Mesendoderm (in vitro differentiated cells): Measurements from ENCODE around the gene CHST9.

Experiments
- DNase-seq: peaks from one replicate; pipeline ENCODE4 v3.0.0; 2013
- H2AK5ac ChIP-seq: 2 replicates; pipeline ENCODE4 v1.6.1; 2013; ENCODE audit warnings: low read length, inconsistent platforms
- H2BK120ac ChIP-seq: 2 replicates; pipeline ENCODE4 v1.6.1; 2013; ENCODE audit warnings: low read depth, mild to moderate bottlenecking, low read length, moderate library complexity, mixed read lengths
- H2BK15ac ChIP-seq: replicated peaks from 2 replicates; pipeline ENCODE4 v1.6.1; 2013; ENCODE audit warnings: low read depth, mild to moderate bottlenecking, moderate library complexity
- H2BK5ac ChIP-seq: 2 replicates; pipeline ENCODE4 v1.6.1; 2013; ENCODE audit warnings: low read length, inconsistent platforms
- H3K18ac ChIP-seq: 2 replicates; pipeline ENCODE4 v1.6.1; 2013; ENCODE audit warnings: mild to moderate bottlenecking, low read length, mixed read lengths
- H3K23ac ChIP-seq: one replicate; pipeline ENCODE4 v1.6.1; 2013; ENCODE audit warnings: low read length
- H3K27ac ChIP-seq: 2 replicates; pipeline ENCODE4 v1.5.1; 2013; ENCODE audit warnings: low read depth, mild to moderate bottlenecking, inconsistent platforms, low read length, moderate library complexity
- H3K27me3 ChIP-seq: 2 replicates; pipeline ENCODE4 v1.6.1; 2013; ENCODE audit warnings: low read length, control low read depth, mild to moderate bottlenecking, inconsistent platforms; ENCODE audit not compliant: insufficient read depth, poor library complexity
- H3K36me3 ChIP-seq: 2 replicates; pipeline ENCODE4 v1.6.1; 2013; ENCODE audit warnings: low read length, inconsistent platforms; ENCODE audit not compliant: control insufficient read depth, insufficient read depth
- H3K4ac ChIP-seq: one replicate; pipeline ENCODE4 v1.6.1; 2013; ENCODE audit warnings: low read depth, mild to moderate bottlenecking, low read length, moderate library complexity
- H3K4me1 ChIP-seq: 2 replicates; pipeline ENCODE4 v1.6.1; 2013; ENCODE audit warnings: low read depth, low read length, inconsistent platforms; ENCODE audit not compliant: control insufficient read depth
- H3K4me2 ChIP-seq: 2 replicates; pipeline ENCODE4 v1.6.1; 2013; ENCODE audit warnings: low read length
- H3K4me3 ChIP-seq: 2 replicates; pipeline ENCODE4 v1.5.1; 2013; ENCODE audit warnings: mild to moderate bottlenecking, low read length
- H3K56ac ChIP-seq: one replicate; pipeline ENCODE4 v1.6.1; 2013; ENCODE audit warnings: low read length
- H3K79me1 ChIP-seq: 2 replicates; pipeline ENCODE4 v1.6.1; 2013; ENCODE audit warnings: low read length, inconsistent platforms
- H3K79me2 ChIP-seq: 2 replicates; pipeline ENCODE4 v1.6.1; 2013; ENCODE audit warnings: mild to moderate bottlenecking, low read length; ENCODE audit not compliant: control insufficient read depth, insufficient read depth
- H3K9ac ChIP-seq: 2 replicates; pipeline ENCODE4 v1.6.1; 2013; ENCODE audit warnings: low read length, inconsistent platforms
- H4K5ac ChIP-seq: one replicate; pipeline ENCODE4 v1.6.1; 2013; ENCODE audit warnings: low read length
- H4K8ac ChIP-seq: one replicate; pipeline ENCODE4 v1.6.1; 2013; ENCODE audit warnings: low read depth, mild to moderate bottlenecking, control low read depth, low read length, moderate library complexity
- WGBS: extraction: QIAGEN DNeasy Blood & Tissue Kit; methylation state at CpG from one replicate; pipeline ENCODE4 v1.1.7; 2013; ENCODE audit warnings: low lambda C conversion rate, missing lambda C conversion rate; ENCODE audit not compliant: insufficient coverage; ENCODE audit errors: extremely low coverage; 5-methylcytosine and 5-hydroxymethylcytosine counted together

Gene CHST9

DNA sequence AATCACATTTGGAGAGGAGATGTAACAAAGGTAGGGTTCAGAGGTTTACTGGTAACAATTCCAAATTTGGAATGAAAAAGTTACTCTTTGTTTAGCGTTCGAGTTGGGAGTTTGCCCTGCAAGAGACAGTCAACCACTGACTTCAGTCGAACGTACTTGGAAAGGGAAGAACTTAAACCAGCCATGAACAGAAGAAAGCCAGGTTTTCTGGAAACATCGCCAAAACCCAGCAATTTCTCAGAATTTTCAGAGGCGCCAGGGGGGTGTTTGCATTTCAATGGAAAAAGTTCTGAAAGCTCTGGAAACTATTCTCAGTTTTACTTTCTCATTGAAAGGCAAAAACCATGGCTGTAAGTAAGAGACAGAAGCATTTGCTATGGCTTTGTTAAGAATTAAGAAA is 291.1 kb downstream of the CHST9 start:
- H3K56ac ChIP-seq, result no peak overlapping the region
- no peak overlapping the region for H3K9ac ChIP-seq
- no peak overlapping the region for H4K5ac ChIP-seq
- no peak overlapping the region for H4K8ac ChIP-seq
- H3K4ac ChIP-seq, result no peak overlapping the region
- no peak overlapping the region for H2BK5ac ChIP-seq
- no peaks in the 10 kb centered on the region for H3K79me1 ChIP-seq
- H3K4me2 ChIP-seq, result no peak overlapping the region
- H3K27me3 ChIP-seq, result no peaks in the 10 kb centered on the region
- no peak for DNase-seq
- H2BK120ac ChIP-seq, result no peak overlapping the region
- H3K4me1 ChIP-seq, result no peaks in the 10 kb centered on the region
- no peak overlapping the region for H3K4me3 ChIP-seq
- no peaks in the 10 kb centered on the region for H3K79me2 ChIP-seq
- no peak overlapping the region for H2AK5ac ChIP-seq
- no peak overlapping the region for H3K23ac ChIP-seq
- H3K27ac ChIP-seq, result no peak overlapping the region
- no peaks in the 10 kb centered on the region for H3K36me3 ChIP-seq
- no peak overlapping the region for H2BK15ac ChIP-seq
- H3K18ac ChIP-seq, result no peak overlapping the region
- WGBS, result no CpG with 5 or more reads among the region's 6 CpGs

DNA sequence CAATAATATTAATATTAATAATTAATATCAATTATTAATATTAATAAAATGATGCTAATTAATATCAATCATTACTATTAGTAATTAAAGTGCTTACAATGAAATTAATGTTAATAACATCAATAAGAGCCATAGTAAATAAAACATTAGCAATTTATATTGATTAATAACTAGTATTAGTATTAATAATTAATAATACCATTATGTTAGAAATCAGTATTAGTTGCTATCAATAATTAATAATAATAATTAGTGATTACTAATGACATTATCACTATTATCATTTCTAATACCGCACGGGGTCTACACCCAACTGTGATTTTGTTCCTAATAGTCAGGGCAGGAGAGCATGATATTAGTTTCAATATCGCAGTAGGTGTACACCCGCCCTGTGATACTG is 296.8 kb downstream of the CHST9 start:
- Histone ChIP-seq H2BK5ac (no peak overlapping the region), H3K9ac (no peak overlapping the region), H3K4me2 (no peak overlapping the region), H3K4me1 (no peaks in the 10 kb centered on the region), H2BK15ac (no peak overlapping the region), H2BK120ac (no peak overlapping the region), H4K8ac (no peak overlapping the region), H2AK5ac (no peak overlapping the region), H3K4ac (no peak overlapping the region), H3K18ac (no peak overlapping the region), H3K56ac (no peak overlapping the region), H3K79me2 (no peaks in the 10 kb centered on the region), H3K36me3 (no peaks in the 10 kb centered on the region), H3K79me1 (no peaks in the 10 kb centered on the region), H3K23ac (no peak overlapping the region), H4K5ac (no peak overlapping the region), H3K4me3 (no peak overlapping the region), H3K27me3 (no peaks in the 10 kb centered on the region), H3K27ac (no peak overlapping the region)
- no CpG with 5 or more reads among the region's 4 CpGs for WGBS
- DNase-seq, result no peak

DNA sequence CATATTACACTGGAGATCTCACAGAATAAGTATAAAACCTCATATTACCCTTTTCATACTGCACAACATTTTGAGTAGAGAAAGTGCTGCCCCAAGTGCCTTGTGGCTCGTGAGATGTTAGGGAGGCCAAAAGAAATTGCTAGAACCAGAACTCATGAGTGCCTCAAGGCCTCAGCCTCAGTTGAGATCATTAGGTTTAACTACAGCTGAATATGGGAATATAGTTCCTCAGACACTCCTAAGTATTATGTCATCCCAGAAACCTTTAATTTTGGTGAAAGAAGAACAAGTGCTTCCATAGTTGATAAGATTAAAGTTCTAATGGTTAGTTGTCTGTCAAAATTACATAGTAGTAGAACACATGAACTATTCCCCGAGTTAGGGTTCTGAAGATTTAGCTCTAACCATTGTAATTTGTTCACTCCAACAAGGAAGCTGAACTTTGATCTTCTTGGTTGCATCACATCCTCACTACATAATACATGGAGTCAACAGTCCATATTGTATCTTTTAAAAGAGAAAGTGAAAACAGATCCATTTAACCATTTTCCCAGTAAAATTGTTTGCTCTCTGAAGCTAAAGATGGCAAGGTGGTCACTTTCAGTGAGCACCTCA is 310.0 kb downstream of the CHST9 start:
- no CpG with 5 or more reads among the region's 2 CpGs for WGBS

DNA sequence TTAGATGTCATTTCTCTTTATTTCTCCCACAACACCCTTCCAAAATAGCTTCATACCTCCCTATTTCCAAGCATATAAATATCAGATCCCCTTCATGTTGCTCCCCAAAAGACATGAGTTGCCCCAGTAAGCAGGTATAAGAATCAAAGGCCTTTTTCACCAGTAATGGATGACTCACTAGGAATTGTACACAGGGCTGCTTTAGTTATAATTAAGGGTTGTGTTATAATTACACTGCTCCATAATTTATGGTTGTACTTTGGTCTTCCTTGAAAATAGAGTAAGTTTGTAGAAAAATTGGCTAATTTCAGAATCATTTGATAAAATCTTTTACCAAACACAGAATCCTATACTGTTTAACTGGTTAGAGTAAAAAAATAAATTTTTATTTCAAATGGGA is 310.8 kb downstream of the CHST9 start:
- H4K8ac ChIP-seq, result no peak overlapping the region
- no peak overlapping the region for H2BK120ac ChIP-seq
- no peaks in the 10 kb centered on the region for H3K79me2 ChIP-seq
- H3K4me1 ChIP-seq, result no peaks in the 10 kb centered on the region
- H3K56ac ChIP-seq, result no peak overlapping the region
- no peak overlapping the region for H3K27ac ChIP-seq
- no peak overlapping the region for H3K18ac ChIP-seq
- H3K9ac ChIP-seq, result no peak overlapping the region
- H3K27me3 ChIP-seq, result no peaks in the 10 kb centered on the region
- no peak overlapping the region for H2BK15ac ChIP-seq
- H2AK5ac ChIP-seq, result no peak overlapping the region
- H3K4me3 ChIP-seq, result no peak overlapping the region
- H2BK5ac ChIP-seq, result no peak overlapping the region
- no peak for DNase-seq
- no peaks in the 10 kb centered on the region for H3K79me1 ChIP-seq
- no peaks in the 10 kb centered on the region for H3K36me3 ChIP-seq
- H3K4ac ChIP-seq, result no peak overlapping the region
- no peak overlapping the region for H4K5ac ChIP-seq
- H3K23ac ChIP-seq, result no peak overlapping the region
- H3K4me2 ChIP-seq, result no peak overlapping the region

More for the DNA sequence above, 310.0 kb downstream of the CHST9 start:
- Histone ChIP-seq H2BK5ac (no peak overlapping the region), H3K9ac (no peak overlapping the region), H3K56ac (no peak overlapping the region), H3K23ac (no peak overlapping the region), H3K4ac (no peak overlapping the region), H3K18ac (no peak overlapping the region), H2AK5ac (no peak overlapping the region), H3K4me3 (no peak overlapping the region), H3K4me2 (no peak overlapping the region), H4K8ac (no peak overlapping the region), H4K5ac (no peak overlapping the region), H3K79me2 (no peaks in the 10 kb centered on the region), H3K79me1 (no peaks in the 10 kb centered on the region), H2BK120ac (no peak overlapping the region), H3K27me3 (no peaks in the 10 kb centered on the region), H2BK15ac (no peak overlapping the region), H3K27ac (no peak overlapping the region), H3K4me1 (no peaks in the 10 kb centered on the region), H3K36me3 (no peaks in the 10 kb centered on the region)
- no peak for DNase-seq

DNA sequence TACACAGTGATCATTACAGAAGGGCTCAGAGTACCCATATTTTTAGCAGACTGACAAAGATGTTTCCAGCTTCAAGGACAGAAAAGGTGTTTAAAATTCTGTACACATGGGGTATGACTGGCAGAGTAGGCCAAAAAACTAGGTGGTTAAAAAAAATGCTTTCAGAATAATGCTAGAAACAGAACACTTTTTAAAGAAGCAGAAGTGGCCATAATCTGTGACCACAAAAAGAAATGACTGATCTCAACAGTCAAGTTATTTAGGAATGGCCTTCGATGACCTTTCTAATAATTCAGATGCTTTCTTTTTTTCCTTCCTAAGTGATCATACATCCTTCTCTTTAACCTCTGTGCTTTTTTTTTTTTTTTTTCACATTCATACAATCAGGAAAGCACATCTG is 315.5 kb downstream of the CHST9 start:
- Histone ChIP-seq H3K56ac (no peak overlapping the region), H2AK5ac (no peak overlapping the region), H3K79me2 (no peaks in the 10 kb centered on the region), H3K4me2 (no peak overlapping the region), H3K27me3 (no peaks in the 10 kb centered on the region), H3K4ac (no peak overlapping the region), H4K5ac (no peak overlapping the region), H2BK15ac (no peak overlapping the region), H2BK5ac (no peak overlapping the region), H3K4me3 (no peak overlapping the region), H4K8ac (no peak overlapping the region), H2BK120ac (no peak overlapping the region), H3K9ac (no peak overlapping the region), H3K36me3 (no peaks in the 10 kb centered on the region), H3K79me1 (no peaks in the 10 kb centered on the region), H3K18ac (no peak overlapping the region), H3K23ac (no peak overlapping the region), H3K4me1 (peaks cover 2% of the 10 kb centered on the region), H3K27ac (no peak overlapping the region)
- WGBS, result no CpG with 5 or more reads among the region's 1 CpG
- no peak for DNase-seq

DNA sequence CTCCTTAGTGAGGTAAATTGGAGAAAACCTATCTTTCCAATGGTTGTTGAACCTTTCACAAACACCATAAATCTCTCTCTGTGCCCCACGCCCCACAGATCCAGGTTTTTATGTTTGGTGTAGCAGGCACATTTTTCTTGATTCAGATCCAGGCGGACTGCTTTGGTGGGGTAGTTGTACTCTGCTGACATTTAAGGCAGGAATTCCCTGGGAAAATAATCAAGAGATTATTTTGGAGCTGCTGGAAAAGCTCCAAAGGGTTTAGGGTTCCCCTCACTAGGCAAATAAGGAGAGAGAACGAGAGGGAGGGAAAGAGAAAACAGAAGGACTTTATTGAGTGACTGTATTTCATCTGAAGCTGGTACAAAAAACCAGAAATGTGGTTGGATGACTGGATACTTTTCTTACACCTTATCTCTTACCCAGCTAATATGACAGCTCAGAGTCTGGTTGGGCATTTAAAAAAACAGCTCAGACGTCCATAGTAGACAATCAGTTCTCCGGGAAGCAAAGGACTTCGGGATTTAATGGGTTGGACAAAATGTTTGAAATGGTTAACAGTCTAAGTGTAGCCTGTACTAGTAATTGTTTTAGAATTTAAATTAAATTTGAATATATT is 316.0 kb downstream of the CHST9 start:
- no peak overlapping the region for H3K18ac ChIP-seq
- H3K4me2 ChIP-seq, result no peak overlapping the region
- no peak for DNase-seq
- no peak overlapping the region for H3K56ac ChIP-seq
- H2BK5ac ChIP-seq, result no peak overlapping the region
- H3K4ac ChIP-seq, result no peak overlapping the region
- no peak overlapping the region for H4K8ac ChIP-seq
- H3K36me3 ChIP-seq, result no peaks in the 10 kb centered on the region
- H3K23ac ChIP-seq, result no peak overlapping the region
- H4K5ac ChIP-seq, result no peak overlapping the region
- peaks cover 2% of the 10 kb centered on the region for H3K4me1 ChIP-seq
- H2AK5ac ChIP-seq, result no peak overlapping the region
- H3K4me3 ChIP-seq, result no peak overlapping the region
- no peaks in the 10 kb centered on the region for H3K79me1 ChIP-seq
- no peaks in the 10 kb centered on the region for H3K79me2 ChIP-seq
- H2BK15ac ChIP-seq, result no peak overlapping the region
- H3K27me3 ChIP-seq, result no peaks in the 10 kb centered on the region
- H3K9ac ChIP-seq, result no peak overlapping the region
- no CpG with 5 or more reads among the region's 6 CpGs for WGBS
- H3K27ac ChIP-seq, result no peak overlapping the region
- H2BK120ac ChIP-seq, result no peak overlapping the region
